Measurements from ENCODE around the gene CNTNAP2.

DNA sequence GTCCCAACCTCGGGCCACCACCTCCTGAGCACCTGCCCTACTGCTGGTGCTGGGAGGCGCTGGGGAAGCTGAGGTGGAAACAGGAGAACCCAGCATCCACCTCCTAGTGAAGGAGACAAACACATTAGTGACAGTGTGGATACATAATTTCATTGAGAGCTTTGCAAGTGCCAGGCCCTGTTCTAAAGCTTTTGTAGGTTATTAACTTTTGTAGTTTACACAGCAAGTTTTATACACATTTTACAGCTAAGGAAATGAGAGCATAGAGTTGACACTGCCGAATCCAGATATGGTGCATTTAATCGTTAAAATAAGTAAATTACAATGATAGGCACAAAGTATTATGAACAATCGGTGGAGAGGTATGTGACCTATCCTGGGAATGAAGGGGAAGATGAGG, 2007.9 kb downstream of the CNTNAP2 start:
- TF ChIP-seq EZH2phosphoT487 (IDR thresholded peaks at IDR 0.05; ENCODE audit: insufficient read depth, low read depth) = no peak
- TF ChIP-seq EZH2 (IDR thresholded peaks at IDR 0.05; ENCODE audit: insufficient read depth, poor library complexity, severe bottlenecking) = no peak

Data from GM23248 (cell line).